Endothelial cell of hepatic sinusoid (primary cell): ENCODE results near the gene SKIC3.

Source experiments
- in situ Hi-C: cut with HindIII; loops from 2 replicates; pipeline ENCODE4 v1.10.0; 2017; ENCODE audit warnings: low sequenced_read_pairs

The SKIC3 gene

GRCh38 chr5:95532415-95532814, 22.4 kb downstream of the SKIC3 start:
- in situ Hi-C loops = no loop called here

- in situ Hi-C loops = no loop called here
Observed at GRCh38 chr5:95531491-95531890, 23.3 kb downstream of the SKIC3 start.

GRCh38 chr5:95530416-95530815, 24.4 kb downstream of the SKIC3 start:
- in situ Hi-C loops = no loop called here

GRCh38 chr5:95528565-95528964, 26.2 kb downstream of the SKIC3 start:
- in situ Hi-C loops = no loop called here

GRCh38 chr5:95526871-95527270, 27.9 kb downstream of the SKIC3 start:
- in situ Hi-C loops = no loop called here

GRCh38 chr5:95524423-95524822, 30.4 kb downstream of the SKIC3 start:
- in situ Hi-C loops = no loop called here

- in situ Hi-C loops = no loop called here
Observed at GRCh38 chr5:95520206-95520605, 34.6 kb downstream of the SKIC3 start.

- in situ Hi-C loops = no loop called here
Observed at GRCh38 chr5:95519681-95520080, 35.1 kb downstream of the SKIC3 start.

- in situ Hi-C loops = no loop called here
Observed at GRCh38 chr5:95519151-95519550, 35.6 kb downstream of the SKIC3 start.

- in situ Hi-C loops = no loop called here
Observed at GRCh38 chr5:95518417-95518816, 36.4 kb downstream of the SKIC3 start.

GRCh38 chr5:95511606-95512005, 43.2 kb downstream of the SKIC3 start:
- in situ Hi-C loops = no loop called here

GRCh38 chr5:95508550-95508949, 46.2 kb downstream of the SKIC3 start:
- in situ Hi-C loops = no loop called here
